Smooth muscle cell (in vitro differentiated cells): Measurements from ENCODE around the gene TSPOAP1. TPM values are rescaled to one million over a fixed set of nuclear protein-coding genes. Genes with fewer than 3 reads are reported as not detected.

Experiments used
- DNase-seq: peaks from one replicate; lab custom pipeline; 2025; ENCODE audit not compliant: unreplicated experiment; lab: John Stamatoyannopoulos, UW
- H2AFZ ChIP-seq: fragments of 200-600 bp; sonication (generic); 2 replicates; pipeline ENCODE4 v1.6.0; 2016; ENCODE audit warnings: antibody characterized with exemption, low read depth, mild to moderate bottlenecking
- H3F3A ChIP-seq: fragments of 200-600 bp; sonication (generic); 2 replicates; pipeline ENCODE4 v1.6.0; 2017; ENCODE audit warnings: antibody characterized with exemption, low read depth
- H3K27ac ChIP-seq: fragments of 200-600 bp; sonication (generic); 2 replicates; pipeline ENCODE4 v1.5.1; 2016; ENCODE audit warnings: low read depth, mild to moderate bottlenecking
- H3K27me3 ChIP-seq: fragments of 200-600 bp; sonication (generic); 2 replicates; pipeline ENCODE4 v1.6.1; 2016; ENCODE audit warnings: low read depth, mild to moderate bottlenecking
- H3K36me3 ChIP-seq: fragments of 200-600 bp; sonication (generic); 2 replicates; pipeline ENCODE4 v1.5.1; 2016; ENCODE audit warnings: low read depth
- H3K4me1 ChIP-seq: fragments of 200-600 bp; sonication (generic); 2 replicates; pipeline ENCODE4 v1.5.1; 2016; ENCODE audit warnings: low read depth
- H3K4me2 ChIP-seq: fragments of 200-600 bp; sonication (generic); 2 replicates; pipeline ENCODE4 v1.6.0; 2016; ENCODE audit warnings: mild to moderate bottlenecking
- H3K4me3 ChIP-seq: fragments of 200-600 bp; sonication (generic); 2 replicates; pipeline ENCODE4 v1.5.1; 2016; ENCODE audit warnings: mild to moderate bottlenecking
- H3K79me2 ChIP-seq: fragments of 200-600 bp; sonication (generic); 2 replicates; pipeline ENCODE4 v1.6.0; 2016; ENCODE audit warnings: low read depth, mild to moderate bottlenecking
- H3K9ac ChIP-seq: fragments of 200-600 bp; sonication (generic); 2 replicates; pipeline ENCODE4 v1.6.0; 2016; ENCODE audit warnings: low read depth
- H3K9me3 ChIP-seq: fragments of 200-600 bp; sonication (generic); replicated peaks from 2 replicates; pipeline ENCODE4 v1.5.1; 2016; ENCODE audit warnings: low read depth
- H4K20me1 ChIP-seq: fragments of 200-600 bp; sonication (generic); 2 replicates; pipeline ENCODE4 v1.6.0; 2016; ENCODE audit warnings: low read depth
- CTCF ChIP-seq: fragments of 200-600 bp; sonication (generic); IDR thresholded peaks from 2 replicates; pipeline ENCODE4 v1.5.1; 2017; ENCODE audit warnings: borderline replicate concordance, mild to moderate bottlenecking, antibody characterized with exemption; ENCODE audit not compliant: insufficient read depth, poor library complexity, severe bottlenecking
- WGBS: methylation state at CpG from one replicate; pipeline ENCODE4 v1.1.7; 2016; ENCODE audit warnings: low lambda C conversion rate; 5-methylcytosine and 5-hydroxymethylcytosine counted together
- polyA plus RNA-seq: library from polyadenylated mRNA; unstranded; fragments of >200 nt; fragmentation: Nextera tagmentation; extraction: Ambion mirVana; gene quantifications from 2 replicates; pipeline ENCODE4 v1.2.1, GENCODE V29; 2016
- total RNA-seq: library from RNA; depleted of rRNA; stranded (reverse); fragments of >200 nt; gene quantifications from 2 replicates; pipeline ENCODE4 v1.2.3, GENCODE V29; 2014

Gene TSPOAP1
- total and polyA plus RNA-seq, 2 experiments from 2014 or later = 7.0 to 11.7 TPM

GRCh38 chr17:58373003-58373402 lies 44.4 kb upstream of the TSPOAP1 start:
- no peaks in the 10 kb centered on the region for H3K79me2 ChIP-seq
- H2AFZ ChIP-seq = no peak overlapping the region
- H3K27me3 ChIP-seq = no peaks in the 10 kb centered on the region
- H4K20me1 ChIP-seq = no peaks in the 10 kb centered on the region
- no peak overlapping the region for H3K27ac ChIP-seq
- 99% methylated on average over 5 of the region's 5 CpGs for WGBS
- no peak overlapping the region for H3K4me2 ChIP-seq
- H3F3A ChIP-seq = no peaks in the 10 kb centered on the region
- H3K36me3 ChIP-seq = no peaks in the 10 kb centered on the region
- H3K4me1 ChIP-seq = no peaks in the 10 kb centered on the region
- H3K9ac ChIP-seq = no peak overlapping the region
- no peak for DNase-seq
- TF ChIP-seq CTCF = no peak
- no peak overlapping the region for H3K4me3 ChIP-seq
- H3K9me3 ChIP-seq = no peaks in the 10 kb centered on the region

- no peak overlapping the region for H2AFZ ChIP-seq
- no peak overlapping the region for H3K4me3 ChIP-seq
- no peak overlapping the region for H3K27ac ChIP-seq
- no peak for DNase-seq
- no peaks in the 10 kb centered on the region for H3K36me3 ChIP-seq
- no peaks in the 10 kb centered on the region for H4K20me1 ChIP-seq
- H3K9ac ChIP-seq = no peak overlapping the region
- no peaks in the 10 kb centered on the region for H3K79me2 ChIP-seq
- no peaks in the 10 kb centered on the region for H3K4me1 ChIP-seq
- H3K9me3 ChIP-seq = no peaks in the 10 kb centered on the region
- no peak overlapping the region for H3K4me2 ChIP-seq
- WGBS = 88% methylated on average over 6 of the region's 6 CpGs
- H3K27me3 ChIP-seq = no peaks in the 10 kb centered on the region
- peaks cover under 1% of the 10 kb centered on the region for H3F3A ChIP-seq
- no peak for TF ChIP-seq CTCF
Measured at GRCh38 chr17:58371300-58371950, 42.8 kb upstream of the TSPOAP1 start.

GRCh38 chr17:58370716-58371115 lies 42.1 kb upstream of the TSPOAP1 start:
- Histone ChIP-seq H3K79me2 (no peaks in the 10 kb centered on the region), H3K4me1 (no peaks in the 10 kb centered on the region), H3K27ac (no peak overlapping the region), H3F3A (peaks cover 5% of the 10 kb centered on the region), H3K9ac (no peak overlapping the region), H3K9me3 (no peaks in the 10 kb centered on the region), H3K36me3 (no peaks in the 10 kb centered on the region), H3K27me3 (no peaks in the 10 kb centered on the region), H3K4me2 (no peak overlapping the region), H2AFZ (no peak overlapping the region), H3K4me3 (no peak overlapping the region), H4K20me1 (no peaks in the 10 kb centered on the region)
- WGBS = 91% methylated on average over 9 of the region's 9 CpGs
- no peak for TF ChIP-seq CTCF
- DNase-seq = no peak

GRCh38 chr17:58370309-58370708 lies 41.7 kb upstream of the TSPOAP1 start:
- Histone ChIP-seq H3K9ac (no peak overlapping the region), H3K79me2 (no peaks in the 10 kb centered on the region), H3K36me3 (no peaks in the 10 kb centered on the region), H2AFZ (no peak overlapping the region), H3K27me3 (no peaks in the 10 kb centered on the region), H3K4me2 (no peak overlapping the region), H3K4me3 (no peak overlapping the region), H3K4me1 (no peaks in the 10 kb centered on the region), H4K20me1 (no peaks in the 10 kb centered on the region), H3K27ac (no peak overlapping the region), H3K9me3 (no peaks in the 10 kb centered on the region), H3F3A (peaks cover 5% of the 10 kb centered on the region)
- no peak for DNase-seq
- WGBS = 96% methylated on average over 5 of the region's 5 CpGs
- no peak for TF ChIP-seq CTCF
